Measurements from ENCODE around the gene POTEI.
"Not testable (repeated sequence)": the region's sequence is repeated elsewhere in the genome, so short reads cannot be mapped to it uniquely, and the experiment has no call there.

The POTEI gene

GRCh38 chr2:130509228-130509627 lies at the start of gene POTEI:
TSS of gene POTEI (minus strand) at chr2:130509328. CDS start at chr2:130509235, 93 bp downstream.
- DNase-seq = not testable (repeated sequence)

GRCh38 chr2:130556441-130556840 lies 47.3 kb upstream of the POTEI start:
- not testable (repeated sequence) for DNase-seq

- not testable (repeated sequence) for DNase-seq
Measured at GRCh38 chr2:130554178-130554577, 45.0 kb upstream of the POTEI start.

- DNase-seq = not testable (repeated sequence)
Measured at GRCh38 chr2:130549475-130549874, 40.3 kb upstream of the POTEI start.

- not testable (repeated sequence) for DNase-seq
Measured at GRCh38 chr2:130548418-130548817, 39.3 kb upstream of the POTEI start.

GRCh38 chr2:130544978-130545377 lies 35.9 kb upstream of the POTEI start:
- not testable (repeated sequence) for DNase-seq

GRCh38 chr2:130543785-130544528 lies 34.8 kb upstream of the POTEI start:
- not testable (repeated sequence) for DNase-seq

GRCh38 chr2:130542789-130543188 lies 33.7 kb upstream of the POTEI start:
- DNase-seq = not testable (repeated sequence)

GRCh38 chr2:130538271-130538670 lies 29.1 kb upstream of the POTEI start:
- not testable (repeated sequence) for DNase-seq

GRCh38 chr2:130536654-130537053 lies 27.5 kb upstream of the POTEI start:
- not testable (repeated sequence) for DNase-seq

- DNase-seq = not testable (repeated sequence)
Measured at GRCh38 chr2:130531672-130532071, 22.5 kb upstream of the POTEI start.

GRCh38 chr2:130531225-130531624 lies 22.1 kb upstream of the POTEI start:
- DNase-seq = not testable (repeated sequence)

- not testable (repeated sequence) for DNase-seq
Measured at GRCh38 chr2:130530212-130530611, 21.1 kb upstream of the POTEI start.

- DNase-seq = not testable (repeated sequence)
Measured at GRCh38 chr2:130529545-130529944, 20.4 kb upstream of the POTEI start.

- DNase-seq = not testable (repeated sequence)
Measured at GRCh38 chr2:130527365-130527967, 18.3 kb upstream of the POTEI start.

- DNase-seq = not testable (repeated sequence)
Measured at GRCh38 chr2:130522390-130522789, 13.3 kb upstream of the POTEI start.

- DNase-seq = not testable (repeated sequence)
Measured at GRCh38 chr2:130520992-130521391, 11.9 kb upstream of the POTEI start, which contains the start of gene CFC1B. TSS of gene CFC1B (plus strand) at chr2:130521222. CDS start at chr2:130521485, 263 bp downstream.

- not testable (repeated sequence) for DNase-seq
Measured at GRCh38 chr2:130518516-130519106, 9.5 kb upstream of the POTEI start.

GRCh38 chr2:130511747-130512451 lies 2.8 kb upstream of the POTEI start:
- DNase-seq = not testable (repeated sequence)

- not testable (repeated sequence) for DNase-seq
Measured at GRCh38 chr2:130510807-130511746, 1.9 kb upstream of the POTEI start.

GRCh38 chr2:130491073-130491472 lies 18.1 kb downstream of the POTEI start:
- DNase-seq = not testable (repeated sequence)

GRCh38 chr2:130455413-130455812 lies 53.7 kb downstream of the POTEI start:
- not testable (repeated sequence) for DNase-seq
